LHCN-M2 (cell line): ENCODE data around the gene SLC38A8. TPM values are rescaled to one million over a fixed set of nuclear protein-coding genes. Genes with fewer than 3 reads are reported as not detected.
A peak's percentile ranks its signal among the peaks of the same experiment; 100 is the strongest.

Source experiments
- DNase-seq: peaks from one replicate; pipeline ENCODE4 v3.0.0-alpha.2; 2012; ENCODE audit warnings: low read depth
- total RNA-seq: library from RNA; depleted of rRNA; stranded (reverse); fragments of >200 nt; gene quantifications from 2 replicates; pipeline ENCODE4 v1.2.3, GENCODE V29; 2014

Gene SLC38A8
- total RNA-seq, 1 experiment from 2014 or later: not detected

DNA sequence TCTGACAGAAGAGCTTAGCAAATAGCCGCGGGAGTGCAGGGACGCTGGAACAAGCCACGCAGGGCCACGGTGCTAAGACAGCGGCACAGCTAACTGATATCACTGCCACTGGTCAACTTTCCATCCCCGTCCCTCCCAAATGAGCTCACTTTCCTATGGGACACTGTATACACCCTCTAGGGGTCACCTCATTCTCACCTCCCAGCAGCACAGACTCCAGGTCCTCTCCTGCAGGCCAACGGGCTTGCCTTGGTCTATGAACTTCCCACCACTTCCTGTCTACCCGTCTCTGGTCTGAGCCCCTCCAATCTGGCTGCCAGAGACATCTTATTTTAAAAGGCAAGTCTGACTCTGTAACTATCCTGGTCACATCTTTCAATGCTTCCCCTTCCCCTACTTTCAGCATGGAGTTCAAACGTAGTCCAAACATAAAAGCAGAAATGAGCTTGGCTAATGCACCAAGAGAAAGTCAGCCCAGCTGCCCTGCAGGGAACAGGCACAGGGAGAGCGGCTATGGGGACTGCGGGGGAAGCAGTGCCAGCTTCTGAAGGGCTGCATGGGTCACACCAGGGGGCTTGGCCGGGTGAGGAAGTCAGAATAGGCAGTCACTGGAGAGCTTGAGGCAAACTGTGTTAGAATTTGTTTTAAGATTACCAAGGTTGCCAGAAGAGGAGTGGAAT lies 26.3 kb upstream of the SLC38A8 start:
- no peak for DNase-seq

DNA sequence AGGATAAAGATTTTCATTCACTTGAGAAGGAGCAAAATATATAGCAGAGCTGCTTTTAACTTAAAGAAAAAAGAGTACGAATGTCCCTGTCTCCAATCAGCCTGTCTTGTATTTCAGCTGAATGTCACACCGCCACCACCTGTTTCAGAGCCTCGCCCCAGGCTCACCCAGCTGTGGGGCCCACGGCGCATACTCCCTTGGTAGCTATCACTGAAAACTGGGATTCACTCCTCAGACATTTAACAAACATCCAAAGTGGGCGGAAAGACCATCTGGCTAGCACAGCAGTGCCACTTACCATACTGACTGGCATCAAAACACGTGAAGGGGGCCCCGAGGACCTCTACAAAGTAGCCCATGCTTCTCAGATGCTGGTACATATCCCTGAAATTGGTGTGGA lies 25.4 kb upstream of the SLC38A8 start:
- DNase-seq: no peak

DNA sequence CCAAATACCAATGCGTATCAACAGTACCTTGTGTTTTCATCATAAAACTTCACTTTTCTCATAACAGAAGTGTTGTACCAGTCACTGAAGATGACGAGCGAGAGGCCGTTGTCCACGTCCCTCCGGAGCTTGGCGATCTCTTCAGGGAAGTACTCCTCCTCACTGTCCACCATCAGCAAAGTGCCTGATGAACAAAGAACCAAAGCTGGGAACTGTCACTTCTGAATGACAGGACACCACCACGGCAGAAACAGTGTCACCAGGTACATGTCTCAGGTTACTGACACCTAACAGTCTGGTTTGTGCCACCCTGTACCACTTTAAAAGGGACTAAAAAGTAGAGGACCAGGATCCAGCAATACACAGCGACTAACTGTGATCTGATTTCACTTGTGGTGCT lies 25.0 kb upstream of the SLC38A8 start:
- no peak for DNase-seq

DNA sequence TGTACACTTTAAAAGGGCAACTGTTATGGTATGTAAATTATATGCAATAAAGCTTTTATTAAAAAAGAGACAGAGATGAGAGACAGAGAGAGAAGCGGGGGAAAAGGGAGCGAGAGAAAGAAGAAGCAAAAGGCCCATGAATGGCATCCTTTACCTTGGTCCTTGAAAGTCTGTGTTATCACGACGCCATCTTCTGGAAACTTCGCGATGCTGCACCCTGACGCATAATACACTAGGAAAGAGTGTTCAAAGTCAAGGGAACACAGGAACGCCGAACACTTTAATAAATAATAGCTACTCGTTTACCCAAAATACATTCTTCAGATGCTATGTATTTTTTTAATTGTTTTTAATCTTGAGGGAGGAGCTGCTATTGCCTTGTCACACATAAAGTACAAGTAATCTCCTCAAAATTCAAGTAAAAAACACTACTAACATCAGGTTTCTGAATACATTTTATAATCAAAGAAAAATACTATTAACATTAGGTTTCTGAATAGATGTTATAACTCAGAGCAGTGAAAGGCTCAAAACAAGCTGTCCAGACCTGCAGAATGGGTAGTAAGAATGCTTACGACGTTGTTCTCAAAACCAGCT lies 23.0 kb upstream of the SLC38A8 start:
- DNase-seq: peak; percentile 43

DNA sequence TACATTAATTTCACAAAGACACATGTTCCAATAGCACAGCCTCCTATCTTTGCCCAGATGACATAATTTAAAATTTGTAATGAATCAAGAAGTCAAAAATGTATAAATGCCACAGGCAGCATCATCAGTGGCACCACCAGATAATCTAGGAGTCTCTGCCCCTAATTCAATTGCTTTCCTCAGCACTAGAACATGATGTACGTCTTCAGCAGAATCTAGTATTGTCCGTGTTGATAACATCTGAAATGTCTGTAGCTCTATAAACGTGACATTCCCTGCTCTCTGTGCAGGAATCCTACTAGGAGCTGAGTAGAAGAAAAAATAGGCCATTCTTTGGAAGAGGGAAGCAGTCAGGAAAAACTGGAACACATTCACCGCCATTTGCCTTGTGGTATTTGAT lies 21.4 kb upstream of the SLC38A8 start:
- DNase-seq: no peak

DNA sequence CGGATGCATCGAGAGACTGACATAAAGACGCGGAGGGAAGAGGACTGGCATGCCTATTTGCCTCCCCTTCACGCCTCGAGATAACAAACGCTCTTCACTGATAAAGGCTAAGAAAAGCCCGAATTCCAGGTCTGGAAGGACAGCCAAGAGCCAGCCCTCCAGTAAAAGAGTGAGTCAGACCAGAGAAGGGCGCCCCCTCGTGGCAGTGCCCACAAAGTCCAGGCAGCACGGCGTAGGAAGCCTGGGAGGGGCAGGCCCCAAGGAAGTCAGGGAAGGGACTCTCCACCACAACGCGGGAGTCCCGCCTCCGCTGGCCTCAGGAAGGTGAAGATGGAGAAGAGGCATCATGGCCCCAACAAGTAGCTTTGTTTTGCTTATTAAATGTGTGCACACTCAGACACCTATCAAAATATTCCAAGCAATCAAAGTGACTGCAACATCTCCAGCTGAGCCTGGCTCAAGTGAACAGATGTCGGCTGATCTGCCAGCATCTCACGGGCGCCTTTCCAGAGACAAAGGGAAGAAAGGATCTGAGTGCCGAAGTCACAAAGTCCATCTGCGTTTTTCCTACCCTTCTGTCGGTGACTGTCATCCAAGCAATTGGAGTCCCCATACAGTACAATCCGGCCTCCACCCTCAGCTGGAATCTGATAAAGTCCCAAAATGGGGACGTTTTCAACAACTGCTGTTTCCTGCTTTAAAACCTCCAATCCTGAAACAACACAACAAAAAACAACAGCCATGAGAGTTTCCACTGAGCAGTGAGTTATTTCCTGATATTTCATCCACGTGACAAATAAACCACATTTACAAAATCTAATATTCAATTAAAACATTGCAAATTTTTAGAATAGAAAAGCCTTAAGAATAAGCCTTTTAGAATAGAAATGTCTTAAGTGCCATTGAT lies 20.4 kb upstream of the SLC38A8 start:
- peak; percentile 49 for DNase-seq

DNA sequence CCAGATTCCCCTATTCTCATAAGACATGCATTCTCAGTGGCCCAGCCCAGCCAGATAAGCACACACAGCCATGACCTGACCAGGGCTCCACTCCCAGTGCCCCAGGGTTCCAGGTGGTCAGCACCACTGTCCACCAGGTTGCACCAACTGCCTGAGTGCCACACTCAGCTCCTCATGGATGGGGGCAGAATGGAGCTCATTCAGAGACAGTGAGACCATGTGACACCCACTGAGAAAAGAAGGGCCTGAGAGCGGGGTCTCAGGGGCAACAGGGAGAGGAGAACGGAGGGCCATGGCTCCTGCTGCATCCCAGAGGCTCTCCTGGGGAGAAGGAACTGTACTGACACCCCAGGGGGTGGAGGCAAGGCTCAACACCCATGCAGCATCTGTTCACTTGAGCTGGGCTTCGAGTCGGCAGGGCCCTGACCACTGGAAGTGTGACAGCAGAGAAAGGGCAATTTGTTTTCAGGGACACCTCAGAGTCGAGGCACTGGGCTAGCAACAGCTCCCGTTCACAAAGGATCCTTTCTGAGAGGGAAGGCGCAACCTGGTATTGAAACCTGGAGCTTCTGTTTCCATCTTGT lies 18.7 kb upstream of the SLC38A8 start:
- no peak for DNase-seq

DNA sequence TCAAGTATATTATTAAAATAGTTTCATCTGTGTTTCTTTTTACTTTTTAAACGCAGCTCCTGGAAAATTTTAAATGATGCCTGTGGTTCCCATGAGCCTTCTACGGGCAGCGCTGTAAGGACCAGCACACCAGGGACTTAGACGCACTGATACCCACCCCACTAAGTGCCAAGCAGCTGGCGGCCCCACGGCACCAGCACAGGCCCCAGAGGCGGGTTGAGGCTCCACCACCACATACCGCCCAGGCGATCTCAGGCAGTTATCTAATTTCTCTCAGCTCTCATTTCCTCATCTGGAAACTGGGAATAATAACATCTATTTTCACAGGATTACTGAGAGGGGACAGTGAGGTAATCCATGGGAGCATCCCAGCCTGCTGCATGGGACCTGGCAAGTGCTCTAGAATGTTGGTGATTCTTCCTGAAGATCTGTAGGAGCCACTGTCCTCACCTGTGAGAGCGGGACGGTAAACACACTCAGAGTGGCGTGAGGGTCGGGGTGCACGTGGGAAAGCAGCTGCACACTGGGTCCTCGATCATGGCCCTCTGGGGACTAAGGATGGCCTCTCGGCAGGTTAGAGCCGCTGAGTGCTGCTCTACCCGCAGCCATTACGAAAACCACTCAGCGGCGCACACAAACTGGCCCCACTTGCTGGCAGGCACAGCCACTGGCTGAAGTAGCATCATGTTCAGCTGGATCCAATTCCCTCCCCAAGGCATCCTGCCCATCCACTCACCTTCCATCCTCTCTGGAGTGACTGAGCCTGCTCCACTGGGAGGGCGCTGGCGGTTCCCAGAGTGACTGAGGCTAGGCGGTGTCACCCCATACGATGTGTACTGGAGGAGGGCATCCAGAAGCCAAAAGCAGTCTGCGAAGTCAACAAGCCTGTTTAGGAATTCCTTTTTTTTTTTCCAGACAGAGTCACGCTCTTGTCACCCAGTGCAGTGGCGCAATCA lies 17.6 kb upstream of the SLC38A8 start:
- no peak for DNase-seq

DNA sequence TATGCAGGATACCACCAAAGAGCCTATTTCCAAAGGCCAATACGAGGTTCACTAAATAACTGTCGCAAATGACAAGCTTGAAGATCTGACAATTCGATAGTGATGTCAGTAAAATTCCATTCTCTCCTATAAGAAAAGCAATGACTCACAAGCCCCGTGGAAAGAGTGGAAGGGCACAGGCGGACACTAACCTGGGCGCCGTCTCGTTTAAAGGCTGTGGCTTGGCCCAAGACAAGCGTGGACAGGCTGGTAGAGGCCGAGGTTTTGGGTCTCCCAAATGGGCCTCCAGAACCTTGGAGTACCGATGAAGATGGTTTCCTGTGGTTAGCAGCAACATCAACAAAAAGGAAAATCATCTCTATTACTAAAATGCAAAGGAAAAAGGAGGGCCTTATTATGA lies 16.5 kb upstream of the SLC38A8 start:
- DNase-seq: no peak

DNA sequence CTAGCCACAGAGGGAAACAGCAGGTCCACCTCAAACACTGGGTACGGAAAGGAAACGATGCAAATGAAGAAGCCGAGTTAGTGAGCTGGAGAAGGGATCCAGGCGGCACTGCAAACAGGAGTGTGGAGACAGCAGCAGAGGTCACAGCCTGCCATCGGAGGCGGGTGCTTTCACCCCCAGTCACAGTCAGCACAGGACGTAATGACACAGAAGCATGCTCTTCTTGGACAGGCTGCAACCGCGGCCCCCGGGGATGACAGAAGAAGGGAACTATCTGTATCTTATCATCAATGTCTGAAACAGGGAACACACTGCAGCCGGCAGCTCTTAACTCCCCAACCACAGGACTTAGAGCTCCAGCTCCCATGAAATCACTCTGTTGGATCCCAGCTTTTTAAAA lies 16.1 kb upstream of the SLC38A8 start:
- no peak for DNase-seq

DNA sequence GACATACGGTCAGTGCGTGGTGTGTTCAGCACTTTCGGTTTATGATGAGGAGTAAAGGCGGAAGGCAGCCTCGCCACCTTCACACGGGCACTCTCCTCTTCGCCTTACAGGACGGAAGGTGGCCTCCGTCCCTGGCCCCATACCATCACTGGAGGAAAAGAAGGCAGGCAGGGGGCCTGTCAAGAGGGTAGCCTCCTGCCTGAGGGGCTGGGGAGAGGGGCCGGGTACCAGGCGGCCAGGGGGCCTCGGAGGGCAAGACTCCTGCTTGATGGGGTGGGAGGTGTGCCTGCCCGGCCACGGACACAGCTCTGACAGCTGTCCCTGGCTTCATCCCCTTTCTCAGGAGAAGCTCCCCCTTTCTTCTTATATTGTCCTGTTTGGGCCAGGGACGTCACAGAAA lies 15.6 kb upstream of the SLC38A8 start:
- DNase-seq: no peak

DNA sequence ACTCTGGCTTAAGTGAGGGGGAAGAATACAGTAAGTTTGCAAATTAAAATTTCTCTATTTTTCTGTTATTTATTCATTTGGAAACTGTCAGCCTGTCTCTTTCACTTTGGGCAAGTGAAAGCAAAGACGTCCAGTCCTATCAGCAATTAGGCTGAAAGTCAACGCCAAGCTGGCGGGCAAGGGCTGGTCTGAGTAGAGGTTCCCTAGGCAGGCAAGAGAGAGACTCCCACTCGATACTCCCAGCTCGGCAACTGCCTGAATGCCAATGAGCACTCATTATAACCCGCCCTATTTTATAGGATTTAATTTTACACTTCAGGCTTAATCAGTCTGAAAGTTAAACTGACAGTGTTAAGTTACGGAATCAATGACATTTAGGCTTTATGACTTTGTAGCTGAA lies 14.3 kb upstream of the SLC38A8 start:
- DNase-seq: no peak

DNA sequence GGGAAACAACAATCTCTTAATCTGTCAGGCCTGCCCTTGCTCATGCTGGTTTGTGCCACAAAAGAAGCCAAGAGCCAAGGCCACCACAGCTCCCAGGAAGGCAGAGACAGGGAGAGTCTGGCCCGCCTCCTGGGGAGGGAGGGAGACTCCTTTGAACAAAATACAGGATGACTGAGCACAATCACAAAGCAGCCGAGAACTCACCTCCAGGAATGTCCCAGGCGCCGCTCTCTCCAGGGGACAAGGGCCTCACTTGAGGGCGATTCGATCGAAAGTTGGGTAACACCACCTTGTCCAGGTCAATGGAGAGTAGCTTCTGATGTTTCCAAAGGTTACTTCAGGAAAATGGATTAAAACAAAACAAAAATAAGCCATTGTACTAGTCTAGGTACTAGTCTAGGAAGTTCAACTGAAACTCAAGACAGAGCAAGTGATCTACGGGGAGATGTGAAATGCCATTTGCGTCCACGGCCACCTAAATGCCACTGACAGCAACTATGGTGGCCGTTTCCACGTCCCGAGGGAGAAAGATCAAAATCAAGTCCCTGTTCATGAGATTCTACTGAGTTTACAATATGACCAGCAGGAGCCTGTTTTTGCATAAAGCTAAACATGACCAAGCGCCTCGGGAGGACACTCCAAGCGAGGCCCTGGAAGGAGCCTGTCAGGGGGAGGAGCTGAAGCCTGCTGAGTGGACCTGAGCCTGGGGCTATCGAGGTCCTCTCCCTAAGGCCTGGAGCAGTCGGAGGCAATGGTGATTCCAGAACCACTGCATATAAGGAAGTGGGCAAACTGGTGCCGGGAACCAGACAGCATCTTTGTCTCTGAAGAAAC lies 13.4 kb upstream of the SLC38A8 start:
- DNase-seq: no peak

DNA sequence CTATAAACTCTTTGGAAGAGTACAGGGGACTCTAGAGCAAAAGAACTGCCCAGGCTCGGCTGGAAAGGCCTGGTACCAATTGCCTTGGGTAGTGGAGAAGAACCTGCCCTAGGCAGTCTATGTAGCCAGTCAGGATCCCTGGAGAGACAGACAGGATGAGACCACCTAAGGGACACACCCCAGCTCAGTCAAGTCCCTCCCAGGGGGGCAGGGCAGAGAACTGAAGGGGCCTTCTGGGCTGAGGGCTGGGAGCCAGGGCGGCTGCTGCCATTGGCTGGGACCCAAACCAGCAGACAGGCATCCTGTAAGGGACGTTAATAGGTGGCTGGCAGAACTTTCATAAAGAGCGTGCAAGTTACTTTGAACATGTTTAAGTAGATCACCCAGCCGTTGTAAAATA lies 12.8 kb upstream of the SLC38A8 start:
- DNase-seq: no peak

DNA sequence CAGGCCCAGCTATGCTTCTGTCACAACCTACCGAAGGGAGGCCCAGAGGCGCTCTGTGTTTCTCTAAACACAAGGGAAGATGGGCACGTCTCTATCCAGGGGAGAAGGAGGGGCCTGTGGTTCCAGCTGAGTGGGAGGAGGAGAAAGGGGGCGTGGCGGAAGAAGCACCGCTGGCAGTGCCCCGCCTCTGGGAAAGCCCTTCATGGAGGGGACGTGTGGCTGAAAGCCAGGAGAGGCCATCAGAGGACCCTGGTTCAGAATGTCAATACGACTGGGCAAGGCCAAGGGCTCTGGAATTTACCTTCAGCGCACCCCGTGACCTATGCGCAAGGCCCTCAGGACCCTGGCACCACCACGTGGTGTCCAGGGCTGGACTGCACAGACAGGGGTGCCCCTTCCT lies 12.3 kb upstream of the SLC38A8 start:
- DNase-seq: no peak

DNA sequence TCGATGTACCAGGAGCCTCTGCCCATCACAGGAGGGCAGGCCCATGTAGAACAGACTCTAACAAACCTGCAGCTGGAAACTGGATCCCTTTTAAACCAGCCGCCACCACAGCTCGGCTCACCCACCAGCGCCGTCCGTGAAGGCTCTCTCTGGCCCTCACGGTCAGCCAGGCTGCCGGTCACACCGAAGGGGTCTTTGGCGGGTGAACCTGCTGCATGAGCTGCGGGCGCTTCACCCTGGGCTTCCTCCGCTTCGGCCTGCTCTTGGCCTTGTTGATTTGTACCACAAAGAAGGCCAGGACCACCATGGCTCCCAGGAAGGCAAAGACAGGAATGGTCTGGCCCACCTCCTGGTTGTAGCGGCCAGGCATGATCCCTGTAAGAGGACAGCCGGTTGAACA lies 11.7 kb upstream of the SLC38A8 start:
- DNase-seq: no peak

DNA sequence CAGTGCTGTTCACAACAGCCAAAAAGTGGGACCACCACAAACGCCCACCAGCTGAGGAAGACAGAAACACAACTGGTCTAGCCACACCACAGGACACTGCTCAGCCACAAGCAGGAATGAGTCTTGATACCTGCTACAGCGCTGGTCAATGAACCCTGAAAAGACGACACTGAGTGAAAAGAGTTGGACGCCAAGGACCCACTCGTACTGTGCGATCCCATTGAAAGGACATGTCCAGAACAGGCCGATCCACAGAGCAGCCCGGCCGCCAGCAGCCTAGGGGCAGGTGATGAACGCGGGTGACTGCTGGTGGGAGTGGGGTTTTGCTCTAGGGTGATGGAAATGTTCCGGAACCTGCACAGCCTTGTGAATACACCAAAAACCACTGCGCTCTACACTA lies 10.6 kb upstream of the SLC38A8 start:
- DNase-seq: no peak

DNA sequence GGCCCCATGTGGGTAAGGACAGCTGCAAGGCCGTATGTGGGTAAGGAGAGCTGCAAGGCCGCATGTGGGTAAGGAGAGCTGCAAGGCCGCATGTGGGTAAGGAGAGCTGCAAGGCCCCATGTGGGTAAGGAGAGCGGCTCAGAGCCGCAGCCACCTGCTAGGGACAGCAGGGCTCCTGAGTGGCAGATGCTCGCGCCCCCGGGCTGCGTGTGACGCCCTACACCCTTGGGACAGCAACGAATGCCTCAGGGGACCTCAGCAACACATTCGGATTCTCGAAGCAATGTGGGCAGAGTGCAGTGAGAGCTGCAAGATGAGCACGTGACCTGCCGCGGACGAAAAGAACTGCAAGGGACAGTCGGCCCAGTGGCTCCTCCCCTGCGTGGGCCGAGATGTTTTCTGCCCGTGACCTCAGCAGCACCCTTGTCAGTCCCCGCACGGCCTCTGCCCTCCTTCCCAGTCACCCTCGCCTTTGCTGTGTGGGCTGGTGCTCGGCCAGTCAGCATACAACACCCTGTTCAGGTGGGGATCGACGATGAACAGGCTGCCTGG lies 9.6 kb upstream of the SLC38A8 start:
- DNase-seq: no peak

DNA sequence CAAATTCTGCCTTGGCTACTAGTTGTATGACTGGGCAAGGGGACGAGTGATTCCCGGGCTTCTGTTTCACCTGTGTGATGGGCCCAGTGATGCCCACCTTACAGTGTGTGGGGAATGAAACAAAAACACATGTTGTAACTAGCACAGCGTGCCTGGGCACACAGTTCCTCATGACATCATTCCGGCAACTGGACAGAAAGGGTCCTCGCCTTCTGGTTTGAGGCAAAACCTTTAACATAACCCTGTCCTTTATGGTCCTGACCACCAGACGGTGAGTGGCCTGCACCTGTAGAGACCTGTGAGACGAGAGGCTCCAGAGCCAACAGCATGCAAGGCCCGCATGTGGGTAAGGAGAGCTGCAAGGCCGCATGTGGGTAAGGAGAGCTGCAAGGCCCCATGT lies 7.7 kb upstream of the SLC38A8 start:
- no peak for DNase-seq
